ENCODE measurements around the gene GLI1.

DNA sequence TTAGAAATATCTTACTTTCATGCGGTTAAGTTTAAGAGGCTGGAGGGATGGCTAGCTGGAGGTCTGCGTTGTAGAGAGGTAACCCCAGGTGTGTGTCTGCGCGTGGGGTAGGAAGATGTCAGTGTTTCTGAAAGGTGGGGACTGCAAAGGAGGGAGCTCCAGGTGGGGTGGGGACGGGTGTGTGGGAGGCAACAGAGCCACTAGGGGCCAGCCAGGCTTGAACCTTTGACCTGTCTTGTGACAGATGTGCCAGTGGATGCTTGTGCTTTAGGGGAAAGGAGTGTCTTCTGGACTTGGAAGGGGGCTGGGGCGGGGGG lies 841 bp downstream of the GLI1 start:
- TF ChIP-seq, protein P1, sequence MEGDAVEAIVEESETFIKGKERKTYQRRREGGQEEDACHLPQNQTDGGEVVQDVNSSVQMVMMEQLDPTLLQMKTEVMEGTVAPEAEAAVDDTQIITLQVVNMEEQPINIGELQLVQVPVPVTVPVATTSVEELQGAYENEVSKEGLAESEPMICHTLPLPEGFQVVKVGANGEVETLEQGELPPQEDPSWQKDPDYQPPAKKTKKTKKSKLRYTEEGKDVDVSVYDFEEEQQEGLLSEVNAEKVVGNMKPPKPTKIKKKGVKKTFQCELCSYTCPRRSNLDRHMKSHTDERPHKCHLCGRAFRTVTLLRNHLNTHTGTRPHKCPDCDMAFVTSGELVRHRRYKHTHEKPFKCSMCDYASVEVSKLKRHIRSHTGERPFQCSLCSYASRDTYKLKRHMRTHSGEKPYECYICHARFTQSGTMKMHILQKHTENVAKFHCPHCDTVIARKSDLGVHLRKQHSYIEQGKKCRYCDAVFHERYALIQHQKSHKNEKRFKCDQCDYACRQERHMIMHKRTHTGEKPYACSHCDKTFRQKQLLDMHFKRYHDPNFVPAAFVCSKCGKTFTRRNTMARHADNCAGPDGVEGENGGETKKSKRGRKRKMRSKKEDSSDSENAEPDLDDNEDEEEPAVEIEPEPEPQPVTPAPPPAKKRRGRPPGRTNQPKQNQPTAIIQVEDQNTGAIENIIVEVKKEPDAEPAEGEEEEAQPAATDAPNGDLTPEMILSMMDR (IDR thresholded peaks at IDR 0.05 in 4 of 5, conservative IDR thresholded peaks at IDR 0.05 in 1 of 5), result no peak
- no peak for TF ChIP-seq POLR2A (IDR thresholded peaks at IDR 0.05)

All from gastrocnemius medialis (tissue), 4 donors.